IMR-90 (cell line): ENCODE measurements around the gene NT5C1A. TPM values are rescaled to one million over a fixed set of nuclear protein-coding genes. Genes with fewer than 3 reads are reported as not detected.

Experiments used
- ATAC-seq: fragments of 200-7000 bp; cut with Tn5 transposase; 2 replicates; pipeline ENCODE4 v1.9.1; 2020; ENCODE audit warnings: low read depth, mild to moderate bottlenecking, moderate library complexity
- BruUV-seq: library from RNA; stranded (reverse); fragments of 400-500 nt; replicated peaks from 2 replicates; lab custom pipeline; 2021; lab: Mats Ljungman, UMichigan
- CTCF ChIA-PET: fragments of 300-600 bp; formaldehyde crosslinking; extraction: SDS; loops from one replicate; lab custom pipeline; 2021; ENCODE audit warnings: antibody characterized with exemption; lab: Yijun Ruan, JAX
- POLR2A ChIA-PET: fragments of 300-600 bp; sonication (Branson Sonifier 250); formaldehyde crosslinking; loops from one replicate; lab custom pipeline; 2022; ENCODE audit warnings: antibody characterized with exemption; ENCODE audit not compliant: unreplicated experiment; lab: Charles Lee
- DNase-seq: peaks from one replicate; pipeline ENCODE4 v3.0.0; 2013
- H2AFZ ChIP-seq: replicated peaks from 2 replicates; pipeline ENCODE3; 2013; ENCODE audit warnings: low read length, mild to moderate bottlenecking; ENCODE audit not compliant: poor library complexity
- H2AK5ac ChIP-seq: 2 replicates; pipeline ENCODE4 v1.6.1; 2013; ENCODE audit warnings: low read depth, low read length, inconsistent platforms
- H2AK9ac ChIP-seq: replicated peaks from 2 replicates; pipeline ENCODE3; 2013; ENCODE audit warnings: mild to moderate bottlenecking, low read depth, low read length, moderate library complexity; ENCODE audit not compliant: poor library complexity
- H2BK120ac ChIP-seq: 2 replicates; pipeline ENCODE4 v1.6.1; 2013; ENCODE audit warnings: low read depth, low read length, inconsistent platforms
- H2BK15ac ChIP-seq: 3 replicates; pipeline ENCODE4 v1.6.1; 2013; ENCODE audit warnings: low read depth, low read length, inconsistent platforms
- H2BK20ac ChIP-seq: 2 replicates; pipeline ENCODE4 v1.6.1; 2013; ENCODE audit warnings: low read depth, mild to moderate bottlenecking, inconsistent platforms, low read length, moderate library complexity
- H2BK5ac ChIP-seq: 2 replicates; pipeline ENCODE4 v1.6.1; 2013; ENCODE audit warnings: mild to moderate bottlenecking, low read depth, low read length, inconsistent platforms; ENCODE audit not compliant: poor library complexity, severe bottlenecking
- H3K14ac ChIP-seq: replicated peaks from 2 replicates; pipeline ENCODE4 v1.6.1; 2013; ENCODE audit warnings: low read depth, low read length, inconsistent platforms
- H3K18ac ChIP-seq: 2 replicates; pipeline ENCODE4 v1.6.1; 2013; ENCODE audit warnings: low read depth, low read length, control low read depth
- H3K23ac ChIP-seq: 2 replicates; pipeline ENCODE4 v1.6.1; 2013; ENCODE audit warnings: low read depth, low read length, inconsistent platforms
- H3K27ac ChIP-seq: 2 replicates; pipeline ENCODE4 v1.5.1; 2013; ENCODE audit warnings: mild to moderate bottlenecking, control low read depth, low read length; ENCODE audit not compliant: insufficient read depth
- H3K27me3 ChIP-seq: 2 replicates; pipeline ENCODE4 v1.6.1; 2013; ENCODE audit warnings: low read length; ENCODE audit not compliant: control insufficient read depth, insufficient read depth
- H3K36me3 ChIP-seq: 2 replicates; pipeline ENCODE4 v1.6.1; 2013; ENCODE audit warnings: low read length, mixed read lengths; ENCODE audit not compliant: control insufficient read depth, insufficient read depth
- H3K4ac ChIP-seq: 2 replicates; pipeline ENCODE4 v1.6.1; 2013; ENCODE audit warnings: low read depth, low read length, inconsistent platforms
- H3K4me1 ChIP-seq: 2 replicates; pipeline ENCODE4 v1.6.1; 2013; ENCODE audit warnings: low read length, mixed read lengths; ENCODE audit not compliant: control insufficient read depth, insufficient read depth
- H3K4me2 ChIP-seq: 2 replicates; pipeline ENCODE4 v1.6.1; 2013; ENCODE audit warnings: low read depth, mild to moderate bottlenecking, control low read depth, low read length, moderate library complexity
- H3K4me3 ChIP-seq: 2 replicates; pipeline ENCODE4 v1.5.1; 2013; ENCODE audit warnings: low read depth, mild to moderate bottlenecking, control low read depth, low read length, moderate library complexity; ENCODE audit not compliant: insufficient read depth
- H3K56ac ChIP-seq: 2 replicates; pipeline ENCODE4 v1.6.1; 2013; ENCODE audit warnings: low read length, inconsistent platforms; ENCODE audit not compliant: insufficient read depth; ENCODE audit errors: extremely low read depth
- H3K79me1 ChIP-seq, 2 experiments: 2 replicates each; pipeline ENCODE4 v1.6.1; 2013; ENCODE audit warnings: low read length in 2 of 2, inconsistent platforms in 1 of 2, low read depth in 1 of 2
- H3K9ac ChIP-seq: 2 replicates; pipeline ENCODE4 v1.6.1; 2013; ENCODE audit warnings: low read depth, low read length, control low read depth
- H3K9me1 ChIP-seq: 2 replicates; pipeline ENCODE4 v1.6.1; 2013; ENCODE audit warnings: low read length, inconsistent platforms; ENCODE audit not compliant: insufficient read depth
- H3K9me3 ChIP-seq: 2 replicates; pipeline ENCODE4 v1.6.1; 2013; ENCODE audit warnings: low read length; ENCODE audit not compliant: control insufficient read depth, insufficient read depth
- H4K20me1 ChIP-seq: 2 replicates; pipeline ENCODE4 v1.6.1; 2013; ENCODE audit warnings: low read length, inconsistent platforms; ENCODE audit not compliant: insufficient read depth
- H4K5ac ChIP-seq: 2 replicates; pipeline ENCODE4 v1.6.1; 2013; ENCODE audit warnings: mild to moderate bottlenecking, low read depth, low read length, control low read depth
- H4K8ac ChIP-seq, 2 experiments: 2 replicates each; pipeline ENCODE4 v1.6.1; 2013; ENCODE audit warnings: low read depth in 2 of 2, low read length in 2 of 2, control low read depth in 1 of 2, inconsistent platforms in 1 of 2
- H4K91ac ChIP-seq: 2 replicates; pipeline ENCODE4 v1.6.1; 2013; ENCODE audit warnings: low read depth, low read length, inconsistent platforms; ENCODE audit not compliant: insufficient read depth
- BHLHE40 ChIP-seq: fragments of 150-350 bp; IDR thresholded peaks from 2 replicates; pipeline ENCODE4 v1.6.1; 2016; ENCODE audit warnings: mild to moderate bottlenecking, low read depth, low read length
- CEBPB ChIP-seq: IDR thresholded peaks from 2 replicates; pipeline ENCODE4 v1.6.1; 2012; ENCODE audit warnings: low read depth, low read length, improper control_type of control experiment
- CHD1 ChIP-seq: IDR thresholded peaks from 2 replicates; pipeline ENCODE4 v1.6.1; 2012; ENCODE audit warnings: low read depth, low read length, improper control_type of control experiment
- FOS ChIP-seq: fragments of 150-350 bp; IDR thresholded peaks from 2 replicates; pipeline ENCODE4 v1.6.1; 2016; ENCODE audit warnings: low read depth, low read length
- MAFK ChIP-seq: IDR thresholded peaks from 2 replicates; pipeline ENCODE4 v1.6.1; 2012; ENCODE audit warnings: low read depth, low read length, improper control_type of control experiment
- MAZ ChIP-seq: IDR thresholded peaks from 2 replicates; pipeline ENCODE4 v1.6.1; 2012; ENCODE audit warnings: low read depth, mild to moderate bottlenecking, low read length, improper control_type of control experiment, moderate library complexity, borderline replicate concordance
- MXI1 ChIP-seq: IDR thresholded peaks from 2 replicates; pipeline ENCODE4 v1.6.1; 2012; ENCODE audit warnings: low read depth, mild to moderate bottlenecking, low read length, moderate library complexity, borderline replicate concordance
- NFE2L2 ChIP-seq: fragments of 150-350 bp; IDR thresholded peaks from 2 replicates; pipeline ENCODE4 v1.6.1; 2016; ENCODE audit warnings: low read depth, mild to moderate bottlenecking, low read length
- POLR2A ChIP-seq: IDR thresholded peaks from 2 replicates; pipeline ENCODE4 v1.6.1; 2012; ENCODE audit warnings: mild to moderate bottlenecking, low read depth, low read length
- RAD21 ChIP-seq: IDR thresholded peaks from 2 replicates; pipeline ENCODE4 v1.6.1; 2012; ENCODE audit warnings: low read length, improper control_type of control experiment
- RCOR1 ChIP-seq: IDR thresholded peaks from 2 replicates; pipeline ENCODE4 v1.6.1; 2012; ENCODE audit warnings: mild to moderate bottlenecking, low read length, improper control_type of control experiment; ENCODE audit not compliant: insufficient replicate concordance
- RFX5 ChIP-seq: IDR thresholded peaks from 2 replicates; pipeline ENCODE4 v1.8.0; 2012; ENCODE audit warnings: low read depth, mild to moderate bottlenecking, low read length, moderate library complexity
- SMC3 ChIP-seq: fragments of 150-350 bp; IDR thresholded peaks from 2 replicates; pipeline ENCODE4 v1.6.1; 2016; ENCODE audit warnings: low read depth, mild to moderate bottlenecking, antibody characterized with exemption, low read length, moderate library complexity
- USF2 ChIP-seq: fragments of 150-350 bp; IDR thresholded peaks from 2 replicates; pipeline ENCODE4 v1.6.1; 2017; ENCODE audit warnings: mild to moderate bottlenecking, antibody characterized with exemption, low read length, low read depth
- WGBS, 2 experiments: methylation state at CpG; one replicate each; pipeline versions ENCODE4 v1.1.5 to v1.1.7; 2013; ENCODE audit warnings: missing lambda C conversion rate in 2 of 2; ENCODE audit not compliant: insufficient read length in 1 of 2; ENCODE audit errors: extremely low coverage in 2 of 2; 5-methylcytosine and 5-hydroxymethylcytosine counted together
- dilution Hi-C: fragments of 300-500 bp; cut with HindIII; formaldehyde crosslinking; loops from one replicate; pipeline ENCODE4 v1.14.3; 2018; ENCODE audit warnings: low sequenced_read_pairs; ENCODE audit not compliant: unreplicated experiment
- in situ Hi-C: fragments of 300-500 bp; cut with MboI; formaldehyde crosslinking; loops from 3 replicates; pipeline ENCODE4 v1.14.3; 2019; ENCODE audit warnings: low sequenced_read_pairs, inconsistent platforms, mixed read lengths
- intact Hi-C: fragments of 100-400 bp; cut with micrococcal nuclease; formaldehyde crosslinking; loops from 2 replicates; pipeline ENCODE4 v1.10.0; 2022
- polyA plus RNA-seq, 3 experiments: library from polyadenylated mRNA; depleted of rRNA; stranded (reverse); fragments of >200 nt; gene quantifications; 2 replicates each; pipeline ENCODE4 v1.2.3, GENCODE V29; 2012; ENCODE audit warnings: low replicate concordance in 1 of 3
- total RNA-seq: library from RNA; depleted of rRNA; stranded (reverse); fragments of >200 nt; gene quantifications from 2 replicates; pipeline ENCODE4 v1.2.3, GENCODE V29; 2012
- TF ChIP-seq, protein P1 (sequence below): conservative IDR thresholded peaks from 2 replicates; pipeline ENCODE4 v1.5.1; 2012; ENCODE audit warnings: mild to moderate bottlenecking, low read depth, low read length, improper control_type of control experiment
- TF ChIP-seq, protein P2 (sequence below): fragments of 150-350 bp; IDR thresholded peaks from 2 replicates; pipeline ENCODE4 v1.6.1; 2016; ENCODE audit warnings: low read depth, mild to moderate bottlenecking, low read length, moderate library complexity, borderline replicate concordance

The NT5C1A gene
- total and polyA plus RNA-seq, 2 of the 4 experiments (the other 2 are of a cell fraction): not detected

GRCh38 chr1:39700348-39700747, 28.4 kb upstream of the NT5C1A start:
- peaks cover 2% of the 10 kb centered on the region; the same call in 1 of the 2 replicates for H3K4me1 ChIP-seq
- no peak overlapping the region for H2AK9ac ChIP-seq
- H4K8ac ChIP-seq: no peak overlapping the region
- POLR2A ChIA-PET: no interaction called here
- H3K36me3 ChIP-seq: no peaks in the 10 kb centered on the region
- H3K9ac ChIP-seq: no peak overlapping the region
- H3K56ac ChIP-seq: no peak overlapping the region
- BruUV-seq: no TSS peak
- H2AK5ac ChIP-seq: no peak overlapping the region
- no peak overlapping the region for H3K23ac ChIP-seq
- H3K9me3 ChIP-seq: peaks cover 4% of the 10 kb centered on the region
- no peak overlapping the region for H2BK15ac ChIP-seq
- no peak overlapping the region for H2BK20ac ChIP-seq
- no peak overlapping the region for H2BK120ac ChIP-seq
- H3K4me2 ChIP-seq: no peak overlapping the region
- H3K27ac ChIP-seq: no peak overlapping the region
- peaks cover 70% of the 10 kb centered on the region for H3K27me3 ChIP-seq
- H4K20me1 ChIP-seq: no peaks in the 10 kb centered on the region
- intact Hi-C loops: no loop called here
- no peak overlapping the region for H3K4me3 ChIP-seq
- CTCF ChIA-PET: no interaction called here
- no peaks in the 10 kb centered on the region for H3K79me1 ChIP-seq
- no peak overlapping the region for H4K5ac ChIP-seq
- no peak for DNase-seq
- no peaks in the 10 kb centered on the region for H3K9me1 ChIP-seq
- dilution Hi-C loops: no loop called here
- H2BK5ac ChIP-seq: no peak overlapping the region
- WGBS, 2 experiments: no CpG with 5 or more reads among the region's 3 CpGs
- no peak overlapping the region for H3K4ac ChIP-seq
- TF ChIP-seq, protein P1, sequence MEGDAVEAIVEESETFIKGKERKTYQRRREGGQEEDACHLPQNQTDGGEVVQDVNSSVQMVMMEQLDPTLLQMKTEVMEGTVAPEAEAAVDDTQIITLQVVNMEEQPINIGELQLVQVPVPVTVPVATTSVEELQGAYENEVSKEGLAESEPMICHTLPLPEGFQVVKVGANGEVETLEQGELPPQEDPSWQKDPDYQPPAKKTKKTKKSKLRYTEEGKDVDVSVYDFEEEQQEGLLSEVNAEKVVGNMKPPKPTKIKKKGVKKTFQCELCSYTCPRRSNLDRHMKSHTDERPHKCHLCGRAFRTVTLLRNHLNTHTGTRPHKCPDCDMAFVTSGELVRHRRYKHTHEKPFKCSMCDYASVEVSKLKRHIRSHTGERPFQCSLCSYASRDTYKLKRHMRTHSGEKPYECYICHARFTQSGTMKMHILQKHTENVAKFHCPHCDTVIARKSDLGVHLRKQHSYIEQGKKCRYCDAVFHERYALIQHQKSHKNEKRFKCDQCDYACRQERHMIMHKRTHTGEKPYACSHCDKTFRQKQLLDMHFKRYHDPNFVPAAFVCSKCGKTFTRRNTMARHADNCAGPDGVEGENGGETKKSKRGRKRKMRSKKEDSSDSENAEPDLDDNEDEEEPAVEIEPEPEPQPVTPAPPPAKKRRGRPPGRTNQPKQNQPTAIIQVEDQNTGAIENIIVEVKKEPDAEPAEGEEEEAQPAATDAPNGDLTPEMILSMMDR: no peak
- TF ChIP-seq CEBPB (no peak), MXI1 (no peak), RAD21 (no peak), RCOR1 (no peak), BHLHE40 (no peak), SMC3 (no peak), POLR2A (no peak), FOS (no peak), USF2 (no peak), NFE2L2 (no peak), MAZ (no peak), MAFK (no peak), CHD1 (no peak), RFX5 (no peak)
- TF ChIP-seq, protein P2, sequence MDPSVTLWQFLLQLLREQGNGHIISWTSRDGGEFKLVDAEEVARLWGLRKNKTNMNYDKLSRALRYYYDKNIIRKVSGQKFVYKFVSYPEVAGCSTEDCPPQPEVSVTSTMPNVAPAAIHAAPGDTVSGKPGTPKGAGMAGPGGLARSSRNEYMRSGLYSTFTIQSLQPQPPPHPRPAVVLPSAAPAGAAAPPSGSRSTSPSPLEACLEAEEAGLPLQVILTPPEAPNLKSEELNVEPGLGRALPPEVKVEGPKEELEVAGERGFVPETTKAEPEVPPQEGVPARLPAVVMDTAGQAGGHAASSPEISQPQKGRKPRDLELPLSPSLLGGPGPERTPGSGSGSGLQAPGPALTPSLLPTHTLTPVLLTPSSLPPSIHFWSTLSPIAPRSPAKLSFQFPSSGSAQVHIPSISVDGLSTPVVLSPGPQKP: no peak
- in situ Hi-C loops: no loop called here
- H3K14ac ChIP-seq: no peak overlapping the region
- H2AFZ ChIP-seq: no peak overlapping the region
- ATAC-seq: no peak
- H4K91ac ChIP-seq: no peak overlapping the region
- no peak overlapping the region for H3K18ac ChIP-seq
